IMR-90 (cell line): ENCODE measurements around the gene C17orf107. TPM values are rescaled to one million over a fixed set of nuclear protein-coding genes. Genes with fewer than 3 reads are reported as not detected.

Experiments
- ATAC-seq: fragments of 200-7000 bp; cut with Tn5 transposase; 2 replicates; pipeline ENCODE4 v1.9.1; 2020; ENCODE audit warnings: low read depth, mild to moderate bottlenecking, moderate library complexity
- BruUV-seq: library from RNA; stranded (reverse); fragments of 400-500 nt; replicated peaks from 2 replicates; lab custom pipeline; 2021; lab: Mats Ljungman, UMichigan
- CTCF ChIA-PET: fragments of 300-600 bp; formaldehyde crosslinking; extraction: SDS; loops from one replicate; lab custom pipeline; 2021; ENCODE audit warnings: antibody characterized with exemption; lab: Yijun Ruan, JAX
- POLR2A ChIA-PET: fragments of 300-600 bp; sonication (Branson Sonifier 250); formaldehyde crosslinking; loops from one replicate; lab custom pipeline; 2022; ENCODE audit warnings: antibody characterized with exemption; ENCODE audit not compliant: unreplicated experiment; lab: Charles Lee
- DNase-seq: peaks from one replicate; pipeline ENCODE4 v3.0.0; 2013
- H2AFZ ChIP-seq: replicated peaks from 2 replicates; pipeline ENCODE3; 2013; ENCODE audit warnings: low read length, mild to moderate bottlenecking; ENCODE audit not compliant: poor library complexity
- H2AK5ac ChIP-seq: 2 replicates; pipeline ENCODE4 v1.6.1; 2013; ENCODE audit warnings: low read depth, low read length, inconsistent platforms
- H2AK9ac ChIP-seq: replicated peaks from 2 replicates; pipeline ENCODE3; 2013; ENCODE audit warnings: mild to moderate bottlenecking, low read depth, low read length, moderate library complexity; ENCODE audit not compliant: poor library complexity
- H2BK120ac ChIP-seq: 2 replicates; pipeline ENCODE4 v1.6.1; 2013; ENCODE audit warnings: low read depth, low read length, inconsistent platforms
- H2BK15ac ChIP-seq: 3 replicates; pipeline ENCODE4 v1.6.1; 2013; ENCODE audit warnings: low read depth, low read length, inconsistent platforms
- H2BK20ac ChIP-seq: 2 replicates; pipeline ENCODE4 v1.6.1; 2013; ENCODE audit warnings: low read depth, mild to moderate bottlenecking, inconsistent platforms, low read length, moderate library complexity
- H2BK5ac ChIP-seq: 2 replicates; pipeline ENCODE4 v1.6.1; 2013; ENCODE audit warnings: mild to moderate bottlenecking, low read depth, low read length, inconsistent platforms; ENCODE audit not compliant: poor library complexity, severe bottlenecking
- H3K14ac ChIP-seq: replicated peaks from 2 replicates; pipeline ENCODE4 v1.6.1; 2013; ENCODE audit warnings: low read depth, low read length, inconsistent platforms
- H3K18ac ChIP-seq: 2 replicates; pipeline ENCODE4 v1.6.1; 2013; ENCODE audit warnings: low read depth, low read length, control low read depth
- H3K23ac ChIP-seq: 2 replicates; pipeline ENCODE4 v1.6.1; 2013; ENCODE audit warnings: low read depth, low read length, inconsistent platforms
- H3K27ac ChIP-seq: 2 replicates; pipeline ENCODE4 v1.5.1; 2013; ENCODE audit warnings: mild to moderate bottlenecking, control low read depth, low read length; ENCODE audit not compliant: insufficient read depth
- H3K27me3 ChIP-seq: 2 replicates; pipeline ENCODE4 v1.6.1; 2013; ENCODE audit warnings: low read length; ENCODE audit not compliant: control insufficient read depth, insufficient read depth
- H3K36me3 ChIP-seq: 2 replicates; pipeline ENCODE4 v1.6.1; 2013; ENCODE audit warnings: low read length, mixed read lengths; ENCODE audit not compliant: control insufficient read depth, insufficient read depth
- H3K4ac ChIP-seq: 2 replicates; pipeline ENCODE4 v1.6.1; 2013; ENCODE audit warnings: low read depth, low read length, inconsistent platforms
- H3K4me1 ChIP-seq: 2 replicates; pipeline ENCODE4 v1.6.1; 2013; ENCODE audit warnings: low read length, mixed read lengths; ENCODE audit not compliant: control insufficient read depth, insufficient read depth
- H3K4me2 ChIP-seq: 2 replicates; pipeline ENCODE4 v1.6.1; 2013; ENCODE audit warnings: low read depth, mild to moderate bottlenecking, control low read depth, low read length, moderate library complexity
- H3K4me3 ChIP-seq: 2 replicates; pipeline ENCODE4 v1.5.1; 2013; ENCODE audit warnings: low read depth, mild to moderate bottlenecking, control low read depth, low read length, moderate library complexity; ENCODE audit not compliant: insufficient read depth
- H3K56ac ChIP-seq: 2 replicates; pipeline ENCODE4 v1.6.1; 2013; ENCODE audit warnings: low read length, inconsistent platforms; ENCODE audit not compliant: insufficient read depth; ENCODE audit errors: extremely low read depth
- H3K79me1 ChIP-seq, 2 experiments: 2 replicates each; pipeline ENCODE4 v1.6.1; 2013; ENCODE audit warnings: low read length in 2 of 2, inconsistent platforms in 1 of 2, low read depth in 1 of 2
- H3K9ac ChIP-seq: 2 replicates; pipeline ENCODE4 v1.6.1; 2013; ENCODE audit warnings: low read depth, low read length, control low read depth
- H3K9me1 ChIP-seq: 2 replicates; pipeline ENCODE4 v1.6.1; 2013; ENCODE audit warnings: low read length, inconsistent platforms; ENCODE audit not compliant: insufficient read depth
- H3K9me3 ChIP-seq: 2 replicates; pipeline ENCODE4 v1.6.1; 2013; ENCODE audit warnings: low read length; ENCODE audit not compliant: control insufficient read depth, insufficient read depth
- H4K20me1 ChIP-seq: 2 replicates; pipeline ENCODE4 v1.6.1; 2013; ENCODE audit warnings: low read length, inconsistent platforms; ENCODE audit not compliant: insufficient read depth
- H4K5ac ChIP-seq: 2 replicates; pipeline ENCODE4 v1.6.1; 2013; ENCODE audit warnings: mild to moderate bottlenecking, low read depth, low read length, control low read depth
- H4K8ac ChIP-seq, 2 experiments: 2 replicates each; pipeline ENCODE4 v1.6.1; 2013; ENCODE audit warnings: low read depth in 2 of 2, low read length in 2 of 2, control low read depth in 1 of 2, inconsistent platforms in 1 of 2
- H4K91ac ChIP-seq: 2 replicates; pipeline ENCODE4 v1.6.1; 2013; ENCODE audit warnings: low read depth, low read length, inconsistent platforms; ENCODE audit not compliant: insufficient read depth
- BHLHE40 ChIP-seq: fragments of 150-350 bp; IDR thresholded peaks from 2 replicates; pipeline ENCODE4 v1.6.1; 2016; ENCODE audit warnings: mild to moderate bottlenecking, low read depth, low read length
- WGBS, 2 experiments: methylation state at CpG; one replicate each; pipeline versions ENCODE4 v1.1.5 to v1.1.7; 2013; ENCODE audit warnings: missing lambda C conversion rate in 2 of 2; ENCODE audit not compliant: insufficient read length in 1 of 2; ENCODE audit errors: extremely low coverage in 2 of 2; 5-methylcytosine and 5-hydroxymethylcytosine counted together
- dilution Hi-C: fragments of 300-500 bp; cut with HindIII; formaldehyde crosslinking; loops from one replicate; pipeline ENCODE4 v1.14.3; 2018; ENCODE audit warnings: low sequenced_read_pairs; ENCODE audit not compliant: unreplicated experiment
- in situ Hi-C: fragments of 300-500 bp; cut with MboI; formaldehyde crosslinking; loops from 3 replicates; pipeline ENCODE4 v1.14.3; 2019; ENCODE audit warnings: low sequenced_read_pairs, inconsistent platforms, mixed read lengths
- intact Hi-C: fragments of 100-400 bp; cut with micrococcal nuclease; formaldehyde crosslinking; loops from 2 replicates; pipeline ENCODE4 v1.10.0; 2022
- polyA plus RNA-seq, 3 experiments: library from polyadenylated mRNA; depleted of rRNA; stranded (reverse); fragments of >200 nt; gene quantifications; 2 replicates each; pipeline ENCODE4 v1.2.3, GENCODE V29; 2012; ENCODE audit warnings: low replicate concordance in 1 of 3
- total RNA-seq: library from RNA; depleted of rRNA; stranded (reverse); fragments of >200 nt; gene quantifications from 2 replicates; pipeline ENCODE4 v1.2.3, GENCODE V29; 2012

The C17orf107 gene
- total and polyA plus RNA-seq, 2 of the 4 experiments (the other 2 are of a cell fraction), result 0.54 to 0.82 TPM

DNA sequence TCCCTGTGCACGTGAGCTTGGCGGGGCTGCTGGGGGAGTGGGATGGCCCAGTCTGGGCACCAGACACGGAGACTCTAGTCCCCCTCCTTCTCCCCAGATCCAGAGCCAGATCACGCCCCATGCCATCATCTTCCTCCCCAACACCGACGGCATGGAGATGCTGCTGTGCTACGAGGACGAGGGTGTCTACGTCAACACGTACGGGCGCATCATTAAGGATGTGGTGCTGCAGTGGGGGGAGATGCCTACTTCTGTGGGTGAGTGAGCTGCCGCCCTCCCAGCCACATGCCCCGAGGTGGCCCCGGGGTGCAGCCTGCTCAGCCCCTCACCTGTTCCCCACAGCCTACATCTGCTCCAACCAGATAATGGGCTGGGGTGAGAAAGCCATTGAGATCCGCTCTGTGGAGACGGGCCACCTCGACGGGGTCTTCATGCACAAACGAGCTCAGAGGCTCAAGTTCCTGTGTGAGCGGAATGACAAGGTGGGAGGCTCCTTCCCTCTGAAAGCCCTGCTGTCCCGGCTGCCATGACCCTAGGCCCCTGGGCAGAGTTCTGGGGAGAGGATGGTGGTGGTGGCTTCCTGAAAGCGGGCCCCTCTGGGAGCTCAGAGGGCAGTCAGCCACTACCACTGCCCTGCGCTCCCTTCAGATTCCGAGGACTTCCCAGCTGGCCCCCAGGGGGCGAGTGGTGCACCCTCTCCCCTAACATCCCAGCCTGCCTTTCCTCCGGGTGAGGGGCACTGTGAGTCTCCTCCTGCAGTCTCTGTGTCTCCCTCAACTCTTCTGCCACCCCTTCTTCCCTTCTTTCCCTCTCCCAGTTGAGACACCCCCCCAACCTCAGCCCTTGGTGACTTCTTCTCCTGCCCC, 2.8 kb upstream of the C17orf107 start:
- no peak overlapping the region for H3K14ac ChIP-seq
- peaks cover 50% of the 10 kb centered on the region for H3K36me3 ChIP-seq
- no peak overlapping the region for H3K4me3 ChIP-seq
- dilution Hi-C loops (no loop called here), intact Hi-C loops (no loop called here), in situ Hi-C loops (no loop called here)
- H2BK120ac ChIP-seq, result no peak overlapping the region
- H2AK5ac ChIP-seq, result no peak overlapping the region
- H2BK5ac ChIP-seq, result no peak overlapping the region
- ATAC-seq (no peak), DNase-seq (no peak)
- H3K4me1 ChIP-seq, result no peaks in the 10 kb centered on the region
- no peak overlapping the region for H3K9ac ChIP-seq
- H3K79me1 ChIP-seq, result no peaks in the 10 kb centered on the region
- TSS peak; percentile 82 for BruUV-seq
- CTCF ChIA-PET, result interaction anchor here (1.5 kb wide), 1 partner anchor 107 kb away, joined by 5 read pairs; no protein-coding TSS in a partner anchor
- no peak overlapping the region for H4K91ac ChIP-seq
- no peak overlapping the region for H3K4me2 ChIP-seq
- H4K8ac ChIP-seq, result no peak overlapping the region
- H2BK15ac ChIP-seq, result no peak overlapping the region
- H4K5ac ChIP-seq, result no peak overlapping the region
- no peaks in the 10 kb centered on the region; the same call in 1 of the 2 replicates for H4K20me1 ChIP-seq
- no peak overlapping the region for H2AFZ ChIP-seq
- WGBS, 2 experiments, result 93% methylated on average over 3 of the region's 27 CpGs; no CpG with 5 or more reads in 1 of the 2 experiments
- no peak overlapping the region for H3K56ac ChIP-seq
- H3K18ac ChIP-seq, result no peak overlapping the region
- H2BK20ac ChIP-seq, result no peak overlapping the region
- H3K27ac ChIP-seq, result no peak overlapping the region
- H2AK9ac ChIP-seq, result no peak overlapping the region
- H3K9me1 ChIP-seq, result no peaks in the 10 kb centered on the region
- H3K4ac ChIP-seq, result no peak overlapping the region
- no peaks in the 10 kb centered on the region; the same call in 1 of the 2 replicates for H3K9me3 ChIP-seq
- H3K27me3 ChIP-seq, result no peaks in the 10 kb centered on the region
- POLR2A ChIA-PET, result no interaction called here
- no peak overlapping the region for H3K23ac ChIP-seq
- no peak for TF ChIP-seq BHLHE40
